Urinary bladder (tissue), 4 donors: ENCODE data around the gene PGA4. TPM values are rescaled to one million over a fixed set of nuclear protein-coding genes. Genes with fewer than 3 reads are reported as not detected.
"Not testable (repeated sequence)": the region's sequence is repeated elsewhere in the genome, so short reads cannot be mapped to it uniquely, and the experiment has no call there.

Experiments
- DNase-seq: peaks from one replicate; pipeline ENCODE4 v3.0.0-alpha.2; 2015; ENCODE audit errors: extremely low spot score
- H3K27ac ChIP-seq: one replicate; pipeline ENCODE4 v1.5.1; 2013; ENCODE audit warnings: low read depth, mild to moderate bottlenecking, moderate library complexity
- H3K36me3 ChIP-seq: one replicate; pipeline ENCODE4 v1.6.1; 2013; ENCODE audit warnings: mild to moderate bottlenecking, moderate library complexity; ENCODE audit not compliant: insufficient read depth
- H3K4me1 ChIP-seq: one replicate; pipeline ENCODE4 v1.6.1; 2013; ENCODE audit warnings: mild to moderate bottlenecking, moderate library complexity; ENCODE audit not compliant: insufficient read depth
- H3K4me3 ChIP-seq: one replicate; pipeline ENCODE4 v1.5.1; 2013; ENCODE audit warnings: low read depth, low read length
- WGBS: extraction: QIAGEN DNeasy Blood & Tissue Kit; methylation state at CpG from one replicate; pipeline ENCODE4 v1.1.7; 2013; 5-methylcytosine and 5-hydroxymethylcytosine counted together
- polyA plus RNA-seq: library from polyadenylated mRNA; stranded (reverse); fragments of 200-250 nt; gene quantifications from one replicate; pipeline ENCODE4 v1.2.3, GENCODE V29; 2013
- total RNA-seq: library from RNA; depleted of rRNA; stranded (reverse); fragments of >200 nt; gene quantifications from one replicate; pipeline ENCODE4 v1.2.3, GENCODE V29; 2014
- donor health status: healthy with polysubstance abuse.
- donor health status: healthy.

The PGA4 gene
- total and polyA plus RNA-seq, 2 donors: 1.1 to 1.2 TPM

- H3K4me3 ChIP-seq: no peak overlapping the region
- 64% methylated on average over 12 of the region's 12 CpGs for WGBS
- no peak overlapping the region for H3K27ac ChIP-seq
- no peaks in the 10 kb centered on the region for H3K4me1 ChIP-seq
- DNase-seq: no peak
- no peaks in the 10 kb centered on the region for H3K36me3 ChIP-seq
Observed at GRCh38 chr11:61194169-61194671, 27.9 kb upstream of the PGA4 start.

- DNase-seq: no peak
- Histone ChIP-seq H3K27ac (no peak overlapping the region), H3K4me3 (no peak overlapping the region), H3K36me3 (no peaks in the 10 kb centered on the region), H3K4me1 (no peaks in the 10 kb centered on the region)
- WGBS: 70% methylated on average over 7 of the region's 7 CpGs
Observed at GRCh38 chr11:61194981-61195695, 27.0 kb upstream of the PGA4 start.

GRCh38 chr11:61195719-61196118 is 26.4 kb upstream of the PGA4 start:
- Histone ChIP-seq H3K27ac (no peak overlapping the region), H3K36me3 (no peaks in the 10 kb centered on the region), H3K4me1 (no peaks in the 10 kb centered on the region), H3K4me3 (no peak overlapping the region)
- no peak for DNase-seq
- 67% methylated on average over 7 of the region's 7 CpGs for WGBS

GRCh38 chr11:61198361-61198760 is 23.8 kb upstream of the PGA4 start:
- DNase-seq: no peak
- WGBS: 79% methylated on average over 6 of the region's 6 CpGs
- no peak overlapping the region for H3K27ac ChIP-seq

GRCh38 chr11:61198948-61199523 is 23.1 kb upstream of the PGA4 start:
- WGBS: 85% methylated on average over 4 of the region's 4 CpGs
- Histone ChIP-seq H3K4me3 (no peak overlapping the region), H3K36me3 (no peaks in the 10 kb centered on the region), H3K4me1 (no peaks in the 10 kb centered on the region), H3K27ac (no peak overlapping the region)
- no peak for DNase-seq

More at GRCh38 chr11:61198361-61198760, 23.8 kb upstream of the PGA4 start:
- Histone ChIP-seq H3K36me3 (no peaks in the 10 kb centered on the region), H3K4me3 (no peak overlapping the region), H3K4me1 (no peaks in the 10 kb centered on the region)

- H3K4me3 ChIP-seq: no peak overlapping the region
- no peaks in the 10 kb centered on the region for H3K4me1 ChIP-seq
- no peaks in the 10 kb centered on the region for H3K36me3 ChIP-seq
- no peak for DNase-seq
- WGBS: 88% methylated on average over 14 of the region's 14 CpGs
- H3K27ac ChIP-seq: no peak overlapping the region
Observed at GRCh38 chr11:61201476-61201875, 20.7 kb upstream of the PGA4 start.

- not testable (repeated sequence) for H3K4me3 ChIP-seq, H3K36me3 ChIP-seq, DNase-seq, H3K4me1 ChIP-seq, H3K27ac ChIP-seq
- 54% methylated on average over 17 of the region's 18 CpGs for WGBS
Observed at GRCh38 chr11:61202950-61203746, 19.0 kb upstream of the PGA4 start, which contains the start of gene PGA3. Gene PGA3 (plus strand): TSS chr11:61203515. CDS start chr11:61203565, 50 bp downstream.

- not testable (repeated sequence) for H3K36me3 ChIP-seq, DNase-seq, H3K4me1 ChIP-seq, H3K4me3 ChIP-seq, H3K27ac ChIP-seq
- 80% methylated on average over 2 of the region's 5 CpGs for WGBS
Observed at GRCh38 chr11:61203873-61204272, 18.3 kb upstream of the PGA4 start.

- not testable (repeated sequence) for H3K4me3 ChIP-seq, DNase-seq, H3K4me1 ChIP-seq, H3K27ac ChIP-seq, H3K36me3 ChIP-seq
- WGBS: 55% methylated on average over 14 of the region's 14 CpGs
Observed at GRCh38 chr11:61204502-61205059, 17.6 kb upstream of the PGA4 start.

- not testable (repeated sequence) for H3K4me3 ChIP-seq, H3K4me1 ChIP-seq, DNase-seq, H3K36me3 ChIP-seq, H3K27ac ChIP-seq
- WGBS: no CpG with 5 or more reads among the region's 9 CpGs
Observed at GRCh38 chr11:61207636-61208310, 14.4 kb upstream of the PGA4 start.

- WGBS: no CpG with 5 or more reads among the region's 6 CpGs
- not testable (repeated sequence) for H3K27ac ChIP-seq, H3K36me3 ChIP-seq, H3K4me3 ChIP-seq, DNase-seq, H3K4me1 ChIP-seq
Observed at GRCh38 chr11:61210629-61211028, 11.5 kb upstream of the PGA4 start.

GRCh38 chr11:61211327-61211952 is 10.7 kb upstream of the PGA4 start:
- DNase-seq, H3K36me3 ChIP-seq: not testable (repeated sequence)
- 70% methylated on average over 7 of the region's 10 CpGs for WGBS

GRCh38 chr11:61212202-61212601 is 9.9 kb upstream of the PGA4 start:
- not testable (repeated sequence) for H3K4me3 ChIP-seq, H3K27ac ChIP-seq, DNase-seq, H3K4me1 ChIP-seq, H3K36me3 ChIP-seq
- WGBS: no CpG with 5 or more reads among the region's 15 CpGs

More at GRCh38 chr11:61211327-61211952, 10.7 kb upstream of the PGA4 start:
- H3K4me3 ChIP-seq, H3K4me1 ChIP-seq, H3K27ac ChIP-seq: not testable (repeated sequence)
